Activated CD4-positive, alpha-beta memory T cell treated with anti-CD3 and anti-CD28 coated beads, Interleukin-2, amount 10 ng/mL, durations not matched to agents 7 days and 5 days (primary cell): ENCODE results near the gene HORMAD2. TPM values are rescaled to one million over a fixed set of nuclear protein-coding genes. Genes with fewer than 3 reads are reported as not detected.
"Not testable (repeated sequence)": the region's sequence is repeated elsewhere in the genome, so short reads cannot be mapped to it uniquely, and the experiment has no call there.

Experiments
- CTCF ChIA-PET: fragments of 350-600 bp; sonication (Branson Sonifier 250); formaldehyde crosslinking; loops from one replicate; lab custom pipeline; 2021; ENCODE audit warnings: antibody characterized with exemption, inconsistent platforms; lab: Charles Lee
- POLR2A ChIA-PET: fragments of 350-600 bp; sonication (Branson Sonifier 250); formaldehyde crosslinking; loops from one replicate; lab custom pipeline; 2021; ENCODE audit warnings: antibody characterized with exemption; lab: Charles Lee
- DNase-seq: peaks from one replicate; pipeline ENCODE4 v3.0.0-alpha.2; 2020
- H3K27ac Mint-ChIP-seq: one replicate; pipeline ENCODE4 v1.8.0; 2021; ENCODE audit warnings: mild to moderate bottlenecking, mixed read lengths
- H3K27me3 Mint-ChIP-seq: one replicate; pipeline ENCODE4 v1.8.0; 2021; ENCODE audit warnings: mixed read lengths
- H3K36me3 Mint-ChIP-seq: one replicate; pipeline ENCODE4 v1.8.0; 2021; ENCODE audit warnings: low read depth, mixed read lengths
- H3K4me1 Mint-ChIP-seq: one replicate; pipeline ENCODE4 v1.8.0; 2021; ENCODE audit warnings: mixed read lengths
- H3K4me3 Mint-ChIP-seq: one replicate; pipeline ENCODE4 v1.8.0; 2021; ENCODE audit warnings: mild to moderate bottlenecking, mixed read lengths
- H3K9me3 Mint-ChIP-seq: one replicate; pipeline ENCODE4 v1.8.0; 2021; ENCODE audit warnings: mixed read lengths
- total RNA-seq, 2 experiments: library from RNA; stranded (reverse); gene quantifications; one replicate each; pipeline ENCODE4 v1.2.3, GENCODE V29; 2021

Gene HORMAD2
- total RNA-seq, 2 experiments from 2014 or later = 0.23 TPM; not detected in 1

DNA sequence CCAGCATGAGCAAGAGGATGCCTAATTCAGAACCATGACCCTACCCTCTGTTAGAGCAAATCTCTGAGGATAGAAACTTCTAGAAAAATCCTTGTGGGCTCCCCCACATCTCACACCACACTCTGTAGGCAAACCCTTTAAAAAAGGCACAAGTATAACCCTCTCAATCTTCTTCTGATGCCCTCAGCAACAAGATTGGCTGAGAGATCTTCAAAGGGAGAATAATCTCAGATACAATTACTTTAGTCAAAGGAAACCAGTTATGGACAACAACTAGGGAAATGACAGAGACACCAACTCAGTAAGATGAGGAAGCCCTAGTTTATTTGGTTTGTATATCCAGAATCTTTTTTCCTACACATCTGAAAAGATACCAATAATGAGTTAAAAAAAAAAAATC is 117.1 kb downstream of the HORMAD2 start:
- POLR2A ChIA-PET = interaction anchor here (0.6 to 5.7 kb wide), 7 partner anchors 8 to 48 kb away, joined by 3 to 34 read pairs (median 4); no protein-coding TSS in a partner anchor
- H3K36me3 Mint-ChIP-seq = peaks cover 25% of the 10 kb centered on the region
- H3K27me3 Mint-ChIP-seq = no peaks in the 10 kb centered on the region
- CTCF ChIA-PET = no interaction called here
- DNase-seq = no peak
- H3K4me1 Mint-ChIP-seq = peaks cover 70% of the 10 kb centered on the region
- H3K4me3 Mint-ChIP-seq = no peak overlapping the region
- H3K9me3 Mint-ChIP-seq = peaks cover 13% of the 10 kb centered on the region
- peak overlapping the region; percentile 95 for H3K27ac Mint-ChIP-seq

DNA sequence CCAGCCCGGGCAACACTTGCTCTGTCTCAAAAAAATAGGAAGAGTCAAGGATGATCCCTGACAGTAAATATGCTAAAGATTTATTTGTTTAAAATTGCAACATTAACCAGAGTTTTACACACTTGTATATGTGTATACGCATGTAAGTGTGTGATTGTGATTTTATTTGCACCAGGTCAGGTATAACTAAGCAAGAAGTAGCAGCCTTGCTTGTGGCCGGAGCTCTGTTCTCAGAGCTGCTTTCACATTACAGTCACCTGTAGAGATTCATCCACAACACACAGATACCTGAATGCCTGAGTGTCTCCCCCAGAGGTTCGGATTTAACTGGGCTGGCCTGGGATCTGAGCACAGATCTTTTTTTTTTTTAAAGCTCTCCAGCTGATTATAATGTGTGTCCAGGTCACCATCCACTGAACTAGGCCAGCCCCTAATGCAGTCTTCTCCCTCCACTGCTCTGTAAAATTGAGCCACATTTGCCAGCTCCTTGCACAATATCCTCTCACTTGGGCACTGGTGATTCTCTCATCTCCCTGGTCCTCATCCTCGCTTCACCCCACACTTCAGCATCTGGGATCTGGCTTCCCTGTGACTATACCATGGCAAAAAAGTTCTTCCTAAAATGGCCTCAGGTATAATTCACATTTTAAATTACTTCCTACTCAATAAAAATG is 118.0 kb downstream of the HORMAD2 start:
- Mint-ChIP-seq H3K27ac (peak overlapping the region; percentile 65), H3K27me3 (no peaks in the 10 kb centered on the region), H3K9me3 (peaks cover 11% of the 10 kb centered on the region), H3K4me1 (peaks cover 61% of the 10 kb centered on the region), H3K4me3 (no peak overlapping the region), H3K36me3 (peaks cover 16% of the 10 kb centered on the region)
- DNase-seq = no peak
- ChIA-PET CTCF (no interaction called here), POLR2A (interaction anchor here (0.9 to 5.7 kb wide), 3 partner anchors 11 to 16 kb away, joined by 3 to 34 read pairs (median 6); no protein-coding TSS in a partner anchor)

DNA sequence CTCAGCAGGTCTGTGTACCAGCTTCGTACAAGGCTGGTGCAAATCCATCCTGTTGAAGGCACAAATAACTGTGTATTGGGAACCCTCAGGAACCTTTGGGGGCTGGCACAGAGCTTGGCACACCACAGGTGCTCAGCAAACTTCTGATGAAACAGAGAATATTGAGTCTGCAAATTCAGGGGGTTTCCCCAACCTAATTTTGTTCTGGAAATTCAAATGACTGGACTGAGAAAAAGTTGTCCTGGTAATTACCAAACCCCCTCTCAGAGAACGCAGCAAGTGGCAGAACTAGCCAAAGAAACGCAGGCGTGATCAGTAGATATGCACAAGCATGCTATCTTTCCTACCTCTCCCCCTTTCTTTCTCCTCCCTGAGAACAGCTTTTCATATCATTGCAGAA is 118.7 kb downstream of the HORMAD2 start:
- DNase-seq = no peak
- CTCF ChIA-PET = no interaction called here
- H3K4me1 Mint-ChIP-seq = peaks cover 55% of the 10 kb centered on the region
- peaks cover 9% of the 10 kb centered on the region for H3K9me3 Mint-ChIP-seq
- H3K36me3 Mint-ChIP-seq = peaks cover 14% of the 10 kb centered on the region
- no peaks in the 10 kb centered on the region for H3K27me3 Mint-ChIP-seq
- H3K4me3 Mint-ChIP-seq = no peak overlapping the region
- POLR2A ChIA-PET = interaction anchor here (1.0 to 5.7 kb wide), 4 partner anchors 9 to 16 kb away, joined by 3 to 34 read pairs (median 12); no protein-coding TSS in a partner anchor
- peak overlapping the region; percentile 65 for H3K27ac Mint-ChIP-seq

DNA sequence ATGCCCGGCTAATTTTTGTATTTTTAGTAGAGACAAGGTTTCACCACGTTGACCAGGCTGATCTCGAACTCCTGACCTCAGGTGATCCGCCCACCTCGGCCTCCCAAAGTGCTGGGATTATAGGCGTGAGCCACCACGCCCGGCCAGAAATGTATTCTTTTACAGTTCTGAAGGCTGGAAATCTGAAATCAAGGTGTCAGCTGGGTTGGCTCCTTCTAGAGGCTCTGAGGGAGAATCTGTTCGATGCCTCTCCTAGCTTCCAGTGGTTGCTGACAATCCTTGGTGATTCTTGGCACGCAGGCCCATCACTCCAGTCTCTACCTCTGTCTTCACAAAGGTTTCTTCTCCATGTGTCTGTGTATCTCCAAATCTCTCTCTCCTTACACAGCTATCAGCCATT is 120.6 kb downstream of the HORMAD2 start:
- peaks cover 40% of the 10 kb centered on the region for H3K4me1 Mint-ChIP-seq
- POLR2A ChIA-PET = interaction anchor here (4.6 kb wide), 1 partner anchor 11 kb away, joined by 18 read pairs; no protein-coding TSS in a partner anchor
- H3K36me3 Mint-ChIP-seq, H3K9me3 Mint-ChIP-seq, H3K27me3 Mint-ChIP-seq, CTCF ChIA-PET, H3K27ac Mint-ChIP-seq, DNase-seq, H3K4me3 Mint-ChIP-seq: not testable (repeated sequence)

DNA sequence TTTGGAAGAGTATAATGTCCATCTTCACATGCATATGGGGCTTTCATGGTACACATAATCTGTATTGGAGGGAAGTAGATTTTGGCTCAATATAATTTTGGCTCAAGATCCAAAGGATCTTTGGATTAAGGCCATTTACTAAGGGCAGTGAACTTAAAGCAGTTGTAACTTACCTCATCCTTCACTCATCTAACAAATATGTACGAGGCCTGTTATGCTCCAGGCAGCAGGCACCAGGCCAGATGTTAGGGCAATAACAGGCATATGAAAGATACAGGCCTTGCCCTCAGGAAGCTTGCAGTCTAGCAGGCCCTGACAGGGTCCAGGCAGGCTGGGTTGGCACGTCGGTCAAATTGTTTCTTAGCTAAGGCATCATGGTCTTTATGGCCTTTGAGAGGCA is 121.7 kb downstream of the HORMAD2 start:
- Mint-ChIP-seq H3K9me3 (peaks cover 6% of the 10 kb centered on the region), H3K27me3 (no peaks in the 10 kb centered on the region), H3K4me3 (no peak overlapping the region), H3K36me3 (peaks cover 5% of the 10 kb centered on the region), H3K27ac (peak overlapping the region; percentile 34), H3K4me1 (peaks cover 37% of the 10 kb centered on the region)
- ChIA-PET CTCF (no interaction called here), POLR2A (interaction anchor here (1.3 to 4.6 kb wide), 2 partner anchors 12 to 19 kb away, joined by 4 to 18 read pairs; no protein-coding TSS in a partner anchor)
- no peak for DNase-seq

DNA sequence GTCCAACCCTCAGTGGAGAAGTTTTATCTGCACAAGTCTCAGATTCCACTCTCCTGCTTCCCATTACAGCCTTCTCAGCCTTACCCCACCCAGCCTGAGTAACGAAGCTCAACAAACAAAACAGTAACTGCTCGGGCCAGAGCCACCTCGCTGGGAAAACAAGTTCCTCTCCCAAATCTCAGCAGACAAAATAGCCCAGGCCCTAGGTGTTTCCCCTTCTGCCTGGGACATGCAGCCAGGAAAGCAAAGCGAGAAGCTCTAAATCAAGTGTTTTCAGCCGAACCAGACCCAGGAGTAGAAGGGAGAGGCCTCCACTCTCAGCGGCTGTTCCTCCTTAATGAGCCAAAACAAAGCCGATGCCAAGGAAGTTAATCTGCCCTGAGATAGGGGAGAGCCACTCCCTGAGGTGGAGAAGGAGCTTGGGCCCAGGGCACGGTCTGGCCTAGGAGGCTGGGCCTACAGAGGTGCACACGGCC is 122.3 kb downstream of the HORMAD2 start:
- Mint-ChIP-seq H3K4me3 (no peak overlapping the region), H3K27me3 (no peaks in the 10 kb centered on the region), H3K36me3 (peaks cover 5% of the 10 kb centered on the region), H3K4me1 (peaks cover 33% of the 10 kb centered on the region), H3K27ac (no peak overlapping the region), H3K9me3 (peaks cover 6% of the 10 kb centered on the region)
- DNase-seq = no peak
- ChIA-PET CTCF (interaction anchor here (0.7 kb wide), 1 partner anchor 135 kb away, joined by 4 read pairs; no protein-coding TSS in a partner anchor), POLR2A (interaction anchor here (1.3 to 4.6 kb wide), 2 partner anchors 12 to 19 kb away, joined by 4 to 18 read pairs; no protein-coding TSS in a partner anchor)

DNA sequence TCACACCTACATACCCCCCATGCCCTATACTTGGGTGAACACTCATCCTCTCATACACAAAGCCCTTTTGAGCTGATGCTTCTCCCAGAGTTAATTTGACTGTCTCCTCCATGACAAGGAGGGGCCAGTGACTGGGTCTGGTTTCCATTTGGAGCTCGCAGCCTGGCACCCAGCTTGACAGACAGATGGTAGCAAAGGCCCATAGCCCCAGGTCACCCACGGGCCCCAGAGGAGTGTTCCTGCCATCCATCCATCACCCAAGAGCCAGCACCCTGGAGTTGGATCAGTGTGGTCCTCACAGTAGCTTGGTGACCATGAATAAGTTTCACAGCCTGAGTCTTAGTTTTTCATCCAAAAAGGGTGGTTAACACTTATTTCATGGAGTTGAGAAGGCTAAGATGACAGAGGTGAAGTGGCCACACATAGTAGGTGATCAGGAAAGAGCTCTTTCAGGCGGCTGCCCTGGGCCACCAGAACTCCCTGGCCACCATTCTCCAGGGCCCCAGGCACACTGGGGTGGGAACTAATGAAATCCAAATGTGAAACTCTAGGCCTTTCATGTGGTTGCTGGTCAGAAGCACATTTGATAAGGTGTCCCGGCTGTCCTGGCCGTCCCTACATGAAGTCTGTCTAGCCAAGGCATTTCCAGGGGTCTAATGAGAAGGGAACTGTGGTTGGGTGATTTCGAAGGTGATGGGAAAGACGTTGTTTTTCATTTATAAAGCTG is 123.9 kb downstream of the HORMAD2 start:
- Mint-ChIP-seq H3K27me3 (no peaks in the 10 kb centered on the region), H3K4me1 (peaks cover 24% of the 10 kb centered on the region), H3K36me3 (peaks cover 5% of the 10 kb centered on the region), H3K4me3 (no peak overlapping the region), H3K27ac (no peak overlapping the region), H3K9me3 (peaks cover 6% of the 10 kb centered on the region)
- ChIA-PET CTCF (no interaction called here), POLR2A (interaction anchor here (0.5 to 2.9 kb wide), 5 partner anchors 8 to 121 kb away, joined by 3 to 8 read pairs (median 5); no protein-coding TSS in a partner anchor)
- no peak for DNase-seq

DNA sequence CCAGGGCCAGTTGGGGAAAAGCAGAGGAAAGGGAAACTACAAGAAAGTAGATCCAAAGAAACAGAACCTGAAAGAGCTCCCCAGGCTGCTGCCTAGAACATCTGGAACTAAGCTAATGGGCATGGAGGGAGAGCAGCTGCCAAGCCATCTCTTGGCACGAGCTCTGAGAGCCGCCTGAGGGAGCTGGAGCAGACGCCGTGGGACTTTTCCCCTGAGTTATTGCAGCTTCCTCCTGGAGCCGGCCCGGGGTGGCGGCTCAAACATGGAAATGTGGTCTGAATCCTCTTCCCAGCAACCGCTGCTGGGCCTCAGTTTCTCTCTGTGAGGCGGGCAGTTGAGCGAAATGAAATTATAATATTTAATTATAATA is 124.5 kb downstream of the HORMAD2 start:
- ChIA-PET CTCF (no interaction called here), POLR2A (interaction anchor here (0.5 to 2.9 kb wide), 5 partner anchors 9 to 122 kb away, joined by 3 to 8 read pairs (median 5); no protein-coding TSS in a partner anchor)
- DNase-seq = no peak
- peaks cover 6% of the 10 kb centered on the region for H3K9me3 Mint-ChIP-seq
- H3K4me1 Mint-ChIP-seq = peaks cover 20% of the 10 kb centered on the region
- no peak overlapping the region for H3K4me3 Mint-ChIP-seq
- peaks cover 5% of the 10 kb centered on the region for H3K36me3 Mint-ChIP-seq
- H3K27me3 Mint-ChIP-seq = no peaks in the 10 kb centered on the region
- H3K27ac Mint-ChIP-seq = no peak overlapping the region

DNA sequence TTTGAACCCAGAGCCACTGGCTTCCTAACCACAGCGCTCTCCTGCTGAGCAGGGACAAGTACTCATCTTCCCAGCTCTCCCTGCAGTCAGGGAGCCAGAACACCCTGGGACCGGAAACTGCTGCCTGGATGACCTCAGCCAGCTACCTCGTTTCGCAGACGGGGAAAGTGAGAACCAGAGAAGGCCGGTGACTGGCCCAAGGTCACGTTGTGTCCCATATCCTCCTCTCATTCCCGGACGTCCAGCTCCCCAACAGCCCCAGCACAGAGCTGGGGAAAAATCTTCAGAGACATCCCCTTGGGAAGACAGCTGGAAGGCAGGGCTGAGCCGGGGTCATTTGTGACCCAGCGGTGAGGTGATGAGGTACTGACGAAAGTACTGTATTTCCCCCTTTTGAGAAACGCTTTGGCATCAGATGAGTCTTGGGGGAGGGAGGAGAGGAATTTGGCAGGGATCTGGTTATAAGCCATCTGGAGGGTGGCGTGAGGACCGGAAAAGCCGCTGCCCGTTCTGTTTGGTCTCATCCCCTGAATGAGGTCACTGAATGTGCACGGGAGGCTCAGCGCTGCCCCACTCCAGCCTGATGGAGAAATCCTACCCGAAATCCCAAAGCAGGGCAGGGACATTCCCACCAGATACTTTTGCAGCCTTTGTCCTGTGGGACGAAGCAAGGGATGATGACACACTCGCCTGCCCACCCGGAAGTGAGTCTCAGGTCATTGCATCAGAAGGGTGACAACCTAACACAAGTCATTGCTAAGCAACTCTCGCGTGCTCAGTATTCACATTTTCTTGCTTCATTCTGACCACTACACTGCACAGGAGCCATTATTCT is 125.2 kb downstream of the HORMAD2 start:
- peaks cover 6% of the 10 kb centered on the region for H3K9me3 Mint-ChIP-seq
- no peaks in the 10 kb centered on the region for H3K27me3 Mint-ChIP-seq
- CTCF ChIA-PET = no interaction called here
- no peak for DNase-seq
- H3K4me3 Mint-ChIP-seq = no peak overlapping the region
- peaks cover 20% of the 10 kb centered on the region for H3K4me1 Mint-ChIP-seq
- POLR2A ChIA-PET = interaction anchor here (1.4 to 2.9 kb wide), 3 partner anchors 9 to 32 kb away, joined by 4 to 8 read pairs (median 6); no protein-coding TSS in a partner anchor
- no peak overlapping the region for H3K27ac Mint-ChIP-seq
- H3K36me3 Mint-ChIP-seq = peaks cover 5% of the 10 kb centered on the region

DNA sequence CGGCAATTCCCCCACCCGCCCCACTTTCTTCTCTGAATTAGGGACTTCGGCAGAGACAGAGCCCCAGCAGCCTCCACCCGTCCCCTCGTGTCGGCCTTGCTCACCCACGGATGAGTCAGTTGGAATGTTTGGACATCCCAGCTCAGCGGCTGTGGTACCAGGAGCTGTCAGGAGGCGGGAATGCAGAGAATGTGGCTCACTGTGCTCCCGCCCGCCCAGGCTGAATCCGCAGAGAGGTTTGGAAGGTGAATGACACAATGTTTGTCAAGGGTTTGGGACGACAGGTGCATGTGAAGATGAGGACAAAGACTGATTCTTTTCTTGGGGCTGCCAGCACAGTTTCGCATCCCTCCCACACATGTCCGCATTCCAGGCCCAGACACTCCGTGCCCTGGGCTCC is 126.7 kb downstream of the HORMAD2 start:
- Mint-ChIP-seq H3K36me3 (peaks cover 3% of the 10 kb centered on the region), H3K4me3 (no peak overlapping the region), H3K9me3 (no peaks in the 10 kb centered on the region), H3K4me1 (peaks cover 26% of the 10 kb centered on the region), H3K27ac (no peak overlapping the region), H3K27me3 (no peaks in the 10 kb centered on the region)
- no peak for DNase-seq
- ChIA-PET POLR2A (interaction anchor here (2.9 kb wide), 1 partner anchor 11 kb away, joined by 8 read pairs; no protein-coding TSS in a partner anchor), CTCF (no interaction called here)

DNA sequence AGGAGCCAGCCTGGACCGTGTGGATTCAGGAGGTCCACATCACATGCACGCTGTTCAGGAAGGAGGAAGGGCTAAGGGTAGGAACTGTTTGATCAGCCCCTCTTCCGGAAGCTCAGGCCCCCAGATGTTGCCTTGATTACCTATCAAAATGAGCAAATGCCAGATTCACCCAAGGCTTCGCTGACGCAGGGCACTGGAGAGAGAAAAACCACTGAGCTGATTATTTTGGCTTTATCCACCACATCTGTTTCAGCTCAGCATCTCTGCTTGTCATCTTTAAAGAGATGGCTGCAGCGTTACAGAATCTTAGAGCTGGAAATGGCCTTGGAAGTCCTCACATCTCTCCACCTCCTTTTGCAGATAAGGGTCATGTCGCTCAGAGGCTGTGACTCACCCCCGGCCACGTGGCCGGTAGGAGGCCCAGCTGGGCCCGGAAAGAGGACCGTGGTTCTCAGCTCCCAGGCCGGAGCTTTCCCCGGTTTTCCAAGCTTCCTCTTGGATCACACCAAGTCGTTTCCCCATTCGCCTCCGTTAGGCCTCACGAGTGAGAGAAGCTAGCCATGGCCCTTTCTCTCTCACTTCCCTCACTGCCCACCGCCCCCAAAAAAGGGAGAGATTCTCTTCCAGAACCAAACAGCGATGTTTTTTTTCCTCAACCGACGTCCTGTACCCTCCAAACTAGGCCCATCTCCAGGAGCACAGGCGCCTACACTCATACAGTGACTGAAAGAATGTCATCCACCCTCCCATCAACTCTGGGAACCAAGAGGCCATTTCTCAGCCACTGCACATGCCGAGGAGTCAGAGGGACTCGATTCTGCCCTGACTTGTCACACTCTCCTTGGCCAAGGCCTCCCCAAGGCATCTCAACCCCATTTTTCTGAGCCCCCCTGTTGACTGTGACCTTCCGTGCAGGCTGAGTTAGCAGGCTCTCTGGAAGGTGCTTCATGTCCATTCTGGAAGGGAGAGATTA is 128.7 kb downstream of the HORMAD2 start:
- no peak overlapping the region for H3K4me3 Mint-ChIP-seq
- ChIA-PET POLR2A (interaction anchor here (0.7 to 1.9 kb wide), 4 partner anchors 10 to 32 kb away, joined by 3 to 4 read pairs (median 3); no protein-coding TSS in a partner anchor), CTCF (no interaction called here)
- no peaks in the 10 kb centered on the region for H3K27me3 Mint-ChIP-seq
- no peak for DNase-seq
- no peaks in the 10 kb centered on the region for H3K36me3 Mint-ChIP-seq
- H3K27ac Mint-ChIP-seq = no peak overlapping the region
- H3K9me3 Mint-ChIP-seq = no peaks in the 10 kb centered on the region
- H3K4me1 Mint-ChIP-seq = peaks cover 41% of the 10 kb centered on the region
